ENCODE measurements around the gene EOMES.
"Not testable (repeated sequence)": the region's sequence is repeated elsewhere in the genome, so short reads cannot be mapped to it uniquely, and the experiment has no call there.

The EOMES gene

DNA sequence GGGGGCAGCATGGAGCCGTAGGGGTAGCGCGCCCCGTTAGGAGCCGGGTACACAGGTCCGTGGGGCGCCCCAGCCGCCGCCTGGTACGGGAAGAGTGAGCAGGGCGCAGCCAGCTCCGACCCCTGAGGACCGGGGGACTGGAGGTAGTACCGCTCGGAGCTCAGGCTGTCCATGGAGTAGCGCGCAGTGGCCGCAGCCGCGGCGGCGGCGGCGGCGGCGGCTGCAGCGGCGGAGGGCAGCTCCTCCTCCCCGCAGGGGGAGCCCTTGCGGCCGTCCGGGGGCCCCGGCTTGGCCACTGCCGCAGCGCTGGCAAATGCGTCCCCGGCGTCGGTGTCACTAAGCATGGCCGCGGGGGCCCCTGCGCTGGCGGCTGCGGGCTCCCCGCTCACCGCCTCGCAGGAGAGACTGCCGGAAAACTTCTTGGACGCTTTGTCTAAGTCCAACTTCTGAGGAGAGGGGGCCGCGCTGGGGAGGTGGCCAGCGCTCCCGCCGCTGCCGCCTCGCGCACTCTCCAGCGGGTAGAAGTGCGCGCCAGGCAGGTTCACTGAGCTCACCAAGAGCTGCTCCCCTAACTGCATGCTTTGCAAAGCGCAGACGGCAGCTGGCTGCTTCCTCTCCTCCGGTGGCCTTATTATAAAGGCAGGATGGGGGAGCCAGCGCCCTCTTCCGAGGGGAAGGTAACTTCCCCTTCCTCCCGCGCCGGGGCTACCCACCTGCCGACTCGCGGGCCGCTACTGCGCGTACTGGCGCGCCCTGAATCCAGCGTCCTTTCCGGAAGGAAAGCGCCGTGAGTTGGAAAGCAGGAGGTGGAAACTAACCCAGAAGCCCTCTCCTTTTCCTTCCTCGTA, at the start of gene EOMES:
Gene EOMES (minus strand): TSS at position 607 of the 848 bp plus-strand sequence. CDS start 29 bp downstream, at position 578.
- intact Hi-C loops (cut with DNase I; ENCODE audit: low total_unique reads) = no loop called here
- TF ChIP-seq, protein P1, sequence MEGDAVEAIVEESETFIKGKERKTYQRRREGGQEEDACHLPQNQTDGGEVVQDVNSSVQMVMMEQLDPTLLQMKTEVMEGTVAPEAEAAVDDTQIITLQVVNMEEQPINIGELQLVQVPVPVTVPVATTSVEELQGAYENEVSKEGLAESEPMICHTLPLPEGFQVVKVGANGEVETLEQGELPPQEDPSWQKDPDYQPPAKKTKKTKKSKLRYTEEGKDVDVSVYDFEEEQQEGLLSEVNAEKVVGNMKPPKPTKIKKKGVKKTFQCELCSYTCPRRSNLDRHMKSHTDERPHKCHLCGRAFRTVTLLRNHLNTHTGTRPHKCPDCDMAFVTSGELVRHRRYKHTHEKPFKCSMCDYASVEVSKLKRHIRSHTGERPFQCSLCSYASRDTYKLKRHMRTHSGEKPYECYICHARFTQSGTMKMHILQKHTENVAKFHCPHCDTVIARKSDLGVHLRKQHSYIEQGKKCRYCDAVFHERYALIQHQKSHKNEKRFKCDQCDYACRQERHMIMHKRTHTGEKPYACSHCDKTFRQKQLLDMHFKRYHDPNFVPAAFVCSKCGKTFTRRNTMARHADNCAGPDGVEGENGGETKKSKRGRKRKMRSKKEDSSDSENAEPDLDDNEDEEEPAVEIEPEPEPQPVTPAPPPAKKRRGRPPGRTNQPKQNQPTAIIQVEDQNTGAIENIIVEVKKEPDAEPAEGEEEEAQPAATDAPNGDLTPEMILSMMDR (IDR thresholded peaks at IDR 0.05) = no peak
- peaks cover 2 to 99% of the 10 kb centered on the region in 2 donors for H3K27me3 ChIP-seq
- H3K36me3 ChIP-seq = no peaks in the 10 kb centered on the region
- H3K4me3 ChIP-seq = peak within 1 kb of the TSS; percentile 31 to 51
- H3K4me1 ChIP-seq = peaks cover 0 to 36% (median 31%) of the 10 kb centered on the region in 4 donors
- H3K9me3 ChIP-seq = no peaks in the 10 kb centered on the region
- H3K27ac ChIP-seq = no peak within 1 kb of the TSS
- DNase-seq = no peak

DNA sequence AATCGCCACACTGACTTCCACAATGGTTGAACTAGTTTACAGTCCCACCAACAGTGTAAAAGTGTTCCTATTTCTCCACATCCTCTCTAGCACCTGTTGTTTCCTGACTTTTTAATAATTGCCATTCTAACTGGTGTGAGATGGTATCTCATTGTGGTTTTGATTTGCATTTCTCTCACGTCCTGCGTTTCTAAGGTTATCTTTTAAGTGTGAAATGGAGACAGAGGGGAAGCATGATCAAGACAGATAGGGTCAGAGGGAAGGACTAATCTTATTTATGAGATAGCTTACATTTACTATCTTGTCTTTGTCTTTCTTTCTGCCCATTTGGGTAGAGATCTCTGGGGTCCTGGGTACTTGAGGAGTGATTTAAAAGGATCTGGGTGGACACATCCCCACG, 48.3 kb upstream of the EOMES start:
- not testable (repeated sequence) for DNase-seq

DNA sequence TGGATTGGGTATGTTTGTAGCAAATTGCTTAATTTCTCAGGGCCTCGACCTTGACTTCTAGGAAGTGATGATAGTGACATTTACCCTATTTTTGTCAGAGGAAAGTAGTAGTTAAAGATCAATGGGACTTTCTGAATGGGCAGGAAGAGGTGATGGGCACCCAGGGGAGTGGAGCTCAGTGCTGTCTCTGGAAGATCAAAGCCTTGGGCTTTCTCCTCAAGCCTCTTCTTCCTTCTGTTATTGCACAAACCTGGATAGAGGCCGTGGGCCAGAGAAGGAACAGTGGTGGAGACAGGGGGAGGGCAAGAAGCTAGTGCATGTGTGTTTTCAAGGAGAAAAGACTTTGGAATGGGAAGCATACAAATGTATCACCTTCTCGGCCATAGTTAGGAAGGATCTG, 44.9 kb upstream of the EOMES start:
- Histone ChIP-seq H3K27ac (no peak overlapping the region), H3K4me3 (no peak overlapping the region), H3K4me1 (no peaks in the 10 kb centered on the region), H3K27me3 (no peaks in the 10 kb centered on the region), H3K36me3 (no peaks in the 10 kb centered on the region), H3K9me3 (no peaks in the 10 kb centered on the region)
- TF ChIP-seq, protein P1 (IDR thresholded peaks at IDR 0.05) = no peak
- no peak for DNase-seq
- intact Hi-C loops (cut with DNase I; ENCODE audit: low total_unique reads) = no loop called here

More for the DNA sequence above, 48.3 kb upstream of the EOMES start:
- intact Hi-C loops (cut with DNase I; ENCODE audit: low total_unique reads); H3K27ac ChIP-seq; H3K27me3 ChIP-seq; H3K36me3 ChIP-seq; H3K9me3 ChIP-seq; H3K4me3 ChIP-seq; H3K4me1 ChIP-seq: not testable (repeated sequence)

DNA sequence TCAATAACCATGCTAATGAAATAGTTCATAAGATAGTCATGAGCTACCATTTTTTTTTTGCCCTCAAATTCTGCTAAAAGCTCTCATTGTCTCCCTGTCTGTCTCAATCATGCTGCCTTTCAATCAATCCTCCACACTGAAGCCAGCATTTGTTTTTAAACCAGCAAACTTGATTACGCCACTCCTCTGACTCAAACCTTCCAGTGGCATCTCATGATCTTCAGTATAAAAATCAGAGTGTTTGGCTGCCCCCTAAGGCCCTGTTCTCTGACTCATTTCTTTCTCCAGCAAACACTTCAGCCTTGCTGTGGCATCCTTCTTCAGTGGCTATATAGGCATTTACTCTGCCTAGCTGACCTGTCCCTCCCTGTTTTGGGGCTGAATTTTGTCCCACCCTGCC, 36.0 kb upstream of the EOMES start:
- no peaks in the 10 kb centered on the region for H3K27me3 ChIP-seq
- DNase-seq = peak in 1 of 2 donors; percentile 54
- H3K9me3 ChIP-seq = no peaks in the 10 kb centered on the region
- no peak overlapping the region for H3K4me3 ChIP-seq
- no peaks in the 10 kb centered on the region for H3K36me3 ChIP-seq
- no peak overlapping the region for H3K27ac ChIP-seq
- no peaks in the 10 kb centered on the region for H3K4me1 ChIP-seq
- intact Hi-C loops (cut with DNase I; ENCODE audit: low total_unique reads) = no loop called here
- TF ChIP-seq, protein P1 (IDR thresholded peaks at IDR 0.05) = no peak

DNA sequence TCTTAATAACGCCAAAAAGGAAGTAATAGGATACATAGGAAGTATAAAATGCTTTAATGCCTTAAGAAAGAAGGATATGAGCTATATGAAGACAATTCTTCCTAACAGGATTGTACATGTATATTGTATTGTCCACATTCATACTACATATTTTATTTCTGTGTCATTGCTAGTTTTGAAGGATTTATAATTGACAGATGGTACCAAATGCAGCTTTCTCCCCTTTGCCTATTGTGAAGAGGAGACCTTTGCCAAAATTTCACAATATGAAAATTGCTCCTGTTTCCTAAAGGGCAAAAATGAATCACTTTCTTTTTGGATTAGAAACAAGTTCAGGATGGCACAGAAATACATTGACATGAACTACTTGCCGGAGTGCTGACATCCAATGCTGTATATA, 34.8 kb upstream of the EOMES start:
- no peaks in the 10 kb centered on the region for H3K36me3 ChIP-seq
- no peak for DNase-seq
- H3K9me3 ChIP-seq = no peaks in the 10 kb centered on the region
- H3K4me3 ChIP-seq = no peak overlapping the region
- H3K27me3 ChIP-seq = no peaks in the 10 kb centered on the region
- intact Hi-C loops (cut with DNase I; ENCODE audit: low total_unique reads) = no loop called here
- no peak overlapping the region for H3K27ac ChIP-seq
- H3K4me1 ChIP-seq = no peaks in the 10 kb centered on the region
- TF ChIP-seq, protein P1 (IDR thresholded peaks at IDR 0.05) = no peak

DNA sequence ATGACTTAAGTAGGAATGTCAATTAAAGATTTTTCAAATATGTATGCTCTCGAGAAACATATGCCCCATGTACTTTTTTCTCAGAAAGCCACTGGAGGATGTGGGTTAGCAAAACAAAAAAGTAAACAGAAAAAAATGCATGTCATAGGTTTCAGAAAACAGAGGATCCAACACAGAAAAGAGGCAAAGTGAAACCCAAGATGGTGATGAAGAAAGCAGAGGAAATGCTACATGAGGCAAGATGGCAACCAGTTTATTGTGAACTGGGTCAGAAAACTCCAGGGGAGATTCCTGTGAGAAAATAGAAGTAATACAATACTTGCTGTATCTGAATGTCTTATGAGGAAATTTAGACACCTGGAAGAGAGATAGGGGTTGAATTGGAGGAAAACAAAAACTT, 30.8 kb upstream of the EOMES start:
- TF ChIP-seq, protein P1 (IDR thresholded peaks at IDR 0.05) = no peak
- intact Hi-C loops (cut with DNase I; ENCODE audit: low total_unique reads) = no loop called here
- Histone ChIP-seq H3K27ac (no peak overlapping the region), H3K4me3 (no peak overlapping the region), H3K27me3 (no peaks in the 10 kb centered on the region), H3K9me3 (no peaks in the 10 kb centered on the region), H3K36me3 (no peaks in the 10 kb centered on the region), H3K4me1 (no peaks in the 10 kb centered on the region)
- no peak for DNase-seq
